ENCODE measurements around the gene TSPYL6.

DNA sequence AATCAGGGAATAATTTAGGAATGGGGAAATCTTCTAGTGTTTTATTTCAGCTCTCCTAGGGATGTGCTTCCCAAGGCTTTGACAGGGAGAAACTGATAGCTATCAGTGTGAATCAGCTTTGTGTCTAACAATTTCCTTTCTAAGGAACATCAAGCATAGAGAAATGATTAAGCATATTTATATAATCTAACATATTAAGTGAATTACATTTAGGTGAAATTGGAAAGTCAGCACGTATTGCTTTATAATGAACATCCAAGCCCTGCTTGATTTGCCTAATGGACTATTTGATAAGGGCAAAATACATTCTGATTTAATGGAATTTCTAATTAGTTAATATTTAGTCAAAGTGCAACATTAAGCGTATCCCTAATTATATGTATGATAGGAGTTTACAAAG lies 19.5 kb upstream of the TSPYL6 start:
- TF ChIP-seq POLR2A (IDR thresholded peaks at IDR 0.05; ENCODE audit: low read length), result no peak
- no peak for TF ChIP-seq GATA1 (IDR thresholded peaks at IDR 0.05; ENCODE audit: low read depth, low read length)

Measured in erythroblast (primary cell).